OCI-LY1 (cell line): ENCODE measurements around the gene TAC3.
"Not testable (repeated sequence)": the region's sequence is repeated elsewhere in the genome, so short reads cannot be mapped to it uniquely, and the experiment has no call there.

Source experiments
- H2AFZ ChIP-seq: fragments of 200-600 bp; sonication (generic), shearing (Covaris generic); 2 replicates; pipeline ENCODE4 v1.6.0; 2014; ENCODE audit warnings: antibody characterized with exemption, mild to moderate bottlenecking, low read length
- H3F3A ChIP-seq: fragments of 200-600 bp; sonication (generic), shearing (Covaris generic); 2 replicates; pipeline ENCODE4 v1.6.0; 2014; ENCODE audit warnings: mild to moderate bottlenecking, antibody characterized with exemption, low read length, moderate library complexity; ENCODE audit not compliant: insufficient read depth
- H3K27ac ChIP-seq: fragments of 200-600 bp; sonication (generic); 2 replicates; pipeline ENCODE4 v1.5.1; 2014; ENCODE audit warnings: low read length, mixed run types, mild to moderate bottlenecking, low read depth; ENCODE audit not compliant: poor library complexity, severe bottlenecking
- H3K27me3 ChIP-seq: fragments of 200-600 bp; sonication (generic); 2 replicates; pipeline ENCODE4 v1.6.0; 2014; ENCODE audit warnings: antibody characterized with exemption, mild to moderate bottlenecking, low read length, moderate library complexity; ENCODE audit not compliant: insufficient read depth
- H3K36me3 ChIP-seq: fragments of 200-600 bp; sonication (generic); 2 replicates; pipeline ENCODE4 v1.6.1; 2014; ENCODE audit warnings: mild to moderate bottlenecking, antibody characterized with exemption, low read length, moderate library complexity, mixed read lengths; ENCODE audit not compliant: insufficient read depth
- H3K4me1 ChIP-seq: fragments of 200-600 bp; sonication (generic); 2 replicates; pipeline ENCODE4 v1.5.1; 2014; ENCODE audit warnings: mild to moderate bottlenecking, low read length, moderate library complexity; ENCODE audit not compliant: insufficient read depth, severe bottlenecking
- H3K4me2 ChIP-seq: fragments of 200-600 bp; sonication (generic), shearing (Covaris generic); 2 replicates; pipeline ENCODE4 v1.6.1; 2014; ENCODE audit warnings: low read length
- H3K4me3 ChIP-seq: fragments of 200-600 bp; sonication (generic); 2 replicates; pipeline ENCODE4 v1.5.1; 2014; ENCODE audit warnings: low read length, low read depth, mild to moderate bottlenecking, mixed read lengths; ENCODE audit not compliant: poor library complexity, severe bottlenecking
- H3K79me2 ChIP-seq: fragments of 200-600 bp; shearing (Covaris generic); 2 replicates; pipeline ENCODE4 v1.6.1; 2016; ENCODE audit warnings: mixed run types, low read length, mixed read lengths; ENCODE audit not compliant: insufficient read depth
- H3K9ac ChIP-seq: fragments of 200-600 bp; sonication (generic), shearing (Covaris generic); 2 replicates; pipeline ENCODE4 v1.6.1; 2014; ENCODE audit warnings: mild to moderate bottlenecking, low read length, mixed read lengths
- H3K9me2 ChIP-seq: fragments of 200-600 bp; sonication (generic), shearing (Covaris generic); 2 replicates; pipeline ENCODE4 v1.6.1; 2014; ENCODE audit warnings: low read depth, mild to moderate bottlenecking, low read length, mixed read lengths
- H3K9me3 ChIP-seq: fragments of 200-600 bp; shearing (Covaris generic); 2 replicates; pipeline ENCODE4 v1.6.1; 2014; ENCODE audit warnings: low read length, mixed read lengths
- H4K20me1 ChIP-seq: fragments of 200-600 bp; sonication (generic), shearing (Covaris generic); 2 replicates; pipeline ENCODE4 v1.6.0; 2016; ENCODE audit warnings: mild to moderate bottlenecking, low read length; ENCODE audit not compliant: insufficient read depth
- CTCF ChIP-seq: fragments of 200-600 bp; sonication (generic), shearing (Covaris generic); IDR thresholded peaks from 2 replicates; pipeline ENCODE4 v1.5.1; 2017; ENCODE audit warnings: mild to moderate bottlenecking, antibody characterized with exemption, low read length, moderate library complexity, mixed read lengths
- EZH2 ChIP-seq: fragments of 200-600 bp; sonication (generic), shearing (Covaris generic); IDR thresholded peaks from 2 replicates; pipeline ENCODE4 v1.8.0; 2017; ENCODE audit warnings: borderline replicate concordance, mixed run types, mild to moderate bottlenecking, antibody characterized with exemption, low read length, moderate library complexity, mixed read lengths

The TAC3 gene

DNA sequence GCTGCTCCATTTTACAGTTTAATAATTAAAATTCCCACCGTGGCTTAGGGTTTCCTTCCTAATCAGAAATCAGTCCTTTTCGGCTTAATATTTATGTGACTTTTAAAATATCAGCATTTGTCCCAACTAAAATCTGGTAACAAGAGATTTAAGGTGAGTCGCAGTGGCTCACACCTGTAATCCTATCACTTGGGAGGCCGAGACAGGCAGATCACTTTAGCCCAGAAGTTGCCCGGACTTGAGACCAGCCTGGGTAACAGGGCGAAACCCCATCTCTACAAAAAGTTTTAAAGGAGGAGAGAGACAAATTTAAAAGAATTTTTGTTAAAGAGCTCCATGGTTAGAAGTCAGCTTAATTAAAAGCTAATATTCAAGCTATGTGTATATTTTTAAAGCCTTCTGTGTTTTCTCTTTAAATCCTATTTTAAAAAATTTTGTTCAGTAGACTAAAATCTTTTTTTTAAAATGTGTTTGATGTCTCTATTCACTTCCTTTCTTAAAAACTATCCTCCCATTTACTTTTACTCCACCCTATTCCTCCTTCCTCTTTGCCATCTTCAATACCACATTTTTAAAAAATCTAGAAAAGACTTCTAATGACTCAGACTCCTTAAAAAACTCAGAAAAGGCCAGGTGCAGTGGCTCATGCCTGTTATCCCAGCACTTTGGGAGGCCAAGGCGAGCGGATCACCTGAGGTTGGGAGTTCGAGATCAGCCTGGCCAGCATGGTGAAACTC is 3.8 kb upstream of the TAC3 start:
- H3K9ac ChIP-seq = no peak overlapping the region
- H3K9me3 ChIP-seq = no peaks in the 10 kb centered on the region
- TF ChIP-seq EZH2 (no peak), CTCF (no peak)
- H3K27me3 ChIP-seq = 0 out of 2 replicates have a peak, but pooled peaks cover 4% of the 10 kb centered on the region
- no peak overlapping the region for H2AFZ ChIP-seq
- H3K36me3 ChIP-seq = no peaks in the 10 kb centered on the region
- no peak overlapping the region for H3K4me2 ChIP-seq
- H3K79me2 ChIP-seq = no peaks in the 10 kb centered on the region
- H4K20me1 ChIP-seq = no peaks in the 10 kb centered on the region
- H3F3A ChIP-seq = no peaks in the 10 kb centered on the region
- no peaks in the 10 kb centered on the region for H3K4me1 ChIP-seq
- no peak overlapping the region for H3K27ac ChIP-seq
- H3K9me2 ChIP-seq = no peaks in the 10 kb centered on the region
- no peak overlapping the region for H3K4me3 ChIP-seq

- TF ChIP-seq EZH2 (no peak), CTCF (no peak)
- H3K27me3 ChIP-seq = no peaks in the 10 kb centered on the region; the same call in 1 of the 2 replicates
- no peak overlapping the region for H3K4me2 ChIP-seq
- no peaks in the 10 kb centered on the region for H3F3A ChIP-seq
- no peaks in the 10 kb centered on the region for H3K79me2 ChIP-seq
- no peaks in the 10 kb centered on the region for H3K4me1 ChIP-seq
- H3K9ac ChIP-seq = no peak overlapping the region
- no peak overlapping the region for H3K27ac ChIP-seq
- H3K36me3 ChIP-seq = no peaks in the 10 kb centered on the region
- no peak overlapping the region for H2AFZ ChIP-seq
- H3K9me3 ChIP-seq = no peaks in the 10 kb centered on the region
- H3K9me2 ChIP-seq = no peaks in the 10 kb centered on the region
- H3K4me3 ChIP-seq = no peak overlapping the region
- H4K20me1 ChIP-seq = no peaks in the 10 kb centered on the region
Observed at GRCh38 chr12:57018906-57019305, 2.6 kb upstream of the TAC3 start.

GRCh38 chr12:57018353-57018752 is 2.0 kb upstream of the TAC3 start:
- H3K9ac ChIP-seq, H3K4me2 ChIP-seq, H3K27me3 ChIP-seq, H3K79me2 ChIP-seq, H4K20me1 ChIP-seq, H3F3A ChIP-seq, H3K9me3 ChIP-seq, H3K9me2 ChIP-seq, H2AFZ ChIP-seq, H3K4me3 ChIP-seq, H3K27ac ChIP-seq, H3K4me1 ChIP-seq, H3K36me3 ChIP-seq: not testable (repeated sequence)
